ENCODE results near the gene LRRC4C.

Gene LRRC4C

DNA sequence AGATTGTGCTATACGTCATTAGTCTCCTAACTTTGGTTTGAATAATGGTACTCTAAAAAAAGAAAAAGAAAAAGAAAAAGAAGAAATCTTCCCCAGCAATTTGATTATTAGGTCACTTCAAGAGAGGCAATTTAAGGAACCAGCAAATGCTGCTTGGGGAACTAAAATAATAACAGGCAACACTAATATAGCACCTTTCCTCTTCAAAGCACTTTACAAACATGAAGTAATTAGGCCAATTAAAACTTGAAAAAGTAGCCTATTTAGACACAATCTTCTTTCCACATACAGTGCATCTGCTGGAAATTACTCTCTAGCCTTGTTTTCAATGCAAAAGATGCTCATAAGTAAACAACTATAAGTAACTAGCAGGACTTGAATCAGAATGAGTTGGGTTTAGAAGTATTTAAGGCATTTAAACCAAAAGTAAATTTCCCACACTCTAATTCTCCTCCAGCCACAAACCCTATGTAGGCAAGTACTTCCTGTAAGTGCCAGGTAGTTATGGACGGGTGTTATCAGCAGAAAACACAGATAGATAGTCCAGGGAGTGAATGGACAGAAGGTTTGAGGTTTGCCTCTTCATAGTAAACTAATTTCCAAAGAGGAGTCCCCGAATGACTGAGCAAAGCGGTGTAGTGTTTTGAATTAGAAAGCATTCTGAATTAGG lies 44.5 kb downstream of the LRRC4C start:
- DNase-seq = no peak

DNA sequence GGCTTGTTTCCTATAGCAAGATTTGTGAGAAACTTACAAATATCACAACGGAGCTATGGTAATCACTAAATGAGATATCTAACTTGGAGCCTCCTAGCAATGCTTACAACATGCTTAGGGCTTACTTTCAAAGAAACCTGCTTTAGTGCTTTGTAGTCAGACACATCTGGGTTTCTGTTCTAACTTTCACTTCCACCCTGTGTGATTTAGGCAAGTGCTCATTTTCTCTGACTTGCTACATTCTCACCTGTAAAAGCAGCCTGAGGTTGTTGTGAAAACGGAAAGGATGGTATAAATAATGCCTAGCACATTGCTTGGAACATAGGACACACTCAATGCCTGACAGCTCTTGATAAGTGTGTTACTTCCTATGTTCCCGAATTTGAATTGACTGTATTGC lies 45.6 kb downstream of the LRRC4C start:
- DNase-seq = no peak

DNA sequence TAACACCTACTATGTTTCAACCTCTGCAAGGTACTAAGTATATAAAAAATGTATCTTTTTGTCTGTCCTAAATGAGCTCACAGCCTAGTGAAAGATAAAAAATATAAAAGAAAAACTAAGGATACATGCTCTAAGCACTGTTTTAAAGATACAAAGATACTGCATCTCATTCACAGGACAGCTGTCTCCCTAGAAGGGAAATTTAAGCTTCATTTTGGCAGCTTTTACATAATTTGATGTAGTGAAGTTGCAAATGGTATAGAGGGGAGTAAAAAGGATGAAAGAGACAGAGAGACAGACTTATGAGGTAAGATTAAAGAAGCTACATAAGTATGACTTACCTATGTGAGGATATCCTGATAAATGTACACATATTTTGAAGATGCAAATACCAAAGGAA lies 53.6 kb downstream of the LRRC4C start:
- DNase-seq = no peak

DNA sequence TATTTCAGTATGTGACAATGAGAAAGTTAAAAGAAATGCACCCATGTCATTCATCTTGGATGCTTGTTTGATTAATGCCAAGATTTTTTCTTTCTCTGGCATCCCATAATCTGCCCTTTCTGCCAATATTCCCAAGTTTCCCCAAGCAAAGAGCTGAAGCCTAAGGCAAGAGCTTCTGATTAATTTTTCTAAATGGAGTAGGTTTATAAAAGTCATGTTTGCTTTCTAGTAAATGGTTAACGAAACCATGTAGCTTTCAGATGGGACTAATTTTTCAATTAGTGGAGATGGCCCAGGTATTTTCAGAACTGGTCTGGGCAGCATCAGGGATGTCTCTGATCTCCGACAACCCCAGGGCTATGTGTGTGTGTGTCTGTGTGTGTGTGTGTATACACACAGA lies 55.3 kb downstream of the LRRC4C start:
- DNase-seq = no peak

DNA sequence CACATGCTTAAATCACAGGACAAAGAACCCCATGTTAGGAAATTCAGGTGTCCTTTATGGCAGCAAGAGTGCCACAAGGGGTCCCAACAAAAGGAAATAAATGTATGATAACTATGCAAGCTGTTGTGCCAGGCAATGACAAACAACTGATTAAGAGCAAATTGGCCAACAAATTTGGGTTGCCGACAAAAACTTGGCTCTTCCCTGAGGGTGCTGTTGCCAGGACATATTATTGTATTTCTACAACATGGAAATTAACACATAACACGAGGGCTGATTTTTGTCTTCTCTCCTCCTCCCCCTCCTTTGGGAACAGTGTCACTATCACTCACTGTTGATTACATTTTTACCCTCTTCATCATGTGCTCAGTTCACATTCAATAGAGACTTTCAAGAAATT lies 56.0 kb downstream of the LRRC4C start:
- DNase-seq = no peak

DNA sequence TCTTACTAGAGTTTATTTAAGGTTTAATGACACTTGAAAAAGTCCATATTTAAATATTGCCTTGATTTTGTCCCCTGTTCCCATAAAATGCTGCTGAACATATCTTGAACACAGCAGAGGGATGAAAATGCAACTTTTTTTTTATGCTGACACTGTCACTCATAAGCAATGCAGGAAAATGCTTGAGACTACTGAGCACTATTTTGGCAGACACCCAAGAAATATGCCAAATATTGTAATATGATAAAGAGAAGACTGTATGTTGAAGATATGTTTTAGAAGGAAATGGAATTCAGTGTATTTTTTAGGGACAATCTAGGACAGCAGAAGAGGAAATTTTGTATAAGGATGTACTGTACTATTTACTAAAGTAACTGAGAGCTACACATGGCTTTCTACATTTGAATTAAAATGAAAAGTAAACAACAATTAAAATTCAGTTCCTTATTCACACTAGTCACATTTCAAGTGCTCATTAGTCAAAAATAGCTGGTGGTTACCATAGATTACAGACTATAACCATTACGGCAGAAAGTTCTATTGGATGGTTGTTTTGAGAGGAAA lies 58.6 kb downstream of the LRRC4C start:
- no peak for DNase-seq

DNA sequence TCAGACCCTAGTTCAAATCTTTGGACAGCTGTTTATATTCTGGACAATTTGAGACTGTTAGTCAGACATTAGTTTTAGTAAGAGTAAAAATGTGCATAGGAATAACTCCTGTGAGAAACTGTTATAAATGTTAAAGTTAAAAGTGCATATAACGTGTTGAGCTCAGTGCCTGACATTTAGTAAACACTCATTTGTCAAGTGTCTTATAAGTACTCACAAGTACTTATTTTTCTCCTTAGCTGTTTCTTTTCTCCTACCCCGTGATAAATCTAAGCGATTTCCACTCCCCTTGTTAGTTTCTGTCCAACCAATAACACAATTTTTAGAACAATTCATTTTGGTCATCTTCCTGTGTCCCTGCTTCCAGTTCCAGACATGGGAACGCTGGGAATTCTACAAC lies 59.3 kb downstream of the LRRC4C start:
- no peak for DNase-seq

DNA sequence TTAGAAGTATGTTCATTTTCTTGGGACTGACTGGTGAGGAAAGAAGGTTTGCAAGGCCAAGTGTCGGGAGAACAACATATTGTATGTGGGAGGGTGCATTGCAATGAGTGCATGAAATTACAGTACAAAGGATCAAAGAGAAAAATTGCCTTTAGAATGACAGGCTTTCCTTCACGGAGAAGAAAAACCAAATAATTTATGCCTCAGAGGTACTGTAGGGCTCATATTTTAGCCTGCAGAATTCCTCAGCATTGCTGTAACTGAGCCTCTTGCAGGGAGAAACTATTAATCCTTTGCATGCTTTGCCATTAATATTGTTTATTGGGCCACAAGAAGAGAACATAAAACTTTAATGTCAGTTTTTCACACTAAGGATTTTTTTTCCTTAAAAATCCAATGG lies 60.1 kb downstream of the LRRC4C start:
- DNase-seq = no peak

DNA sequence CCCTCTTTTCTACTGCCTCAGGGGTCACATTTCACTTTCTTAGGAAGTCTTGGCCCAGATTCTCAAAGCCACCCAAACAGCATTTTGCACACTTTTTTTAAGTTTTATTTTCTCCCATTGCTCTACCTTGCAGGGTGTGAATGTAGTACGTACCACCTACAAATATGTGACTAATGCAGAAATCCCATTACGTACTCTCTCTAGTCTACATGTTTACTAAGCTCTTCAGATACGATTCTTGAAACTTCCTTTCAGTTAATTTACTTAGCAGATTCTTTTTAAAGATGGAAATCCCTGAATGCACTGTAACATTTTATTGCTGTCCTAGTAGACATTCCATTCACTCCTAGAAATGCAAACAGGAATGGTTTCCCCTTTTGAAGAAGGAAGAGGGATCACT lies 61.3 kb downstream of the LRRC4C start:
- DNase-seq = no peak

DNA sequence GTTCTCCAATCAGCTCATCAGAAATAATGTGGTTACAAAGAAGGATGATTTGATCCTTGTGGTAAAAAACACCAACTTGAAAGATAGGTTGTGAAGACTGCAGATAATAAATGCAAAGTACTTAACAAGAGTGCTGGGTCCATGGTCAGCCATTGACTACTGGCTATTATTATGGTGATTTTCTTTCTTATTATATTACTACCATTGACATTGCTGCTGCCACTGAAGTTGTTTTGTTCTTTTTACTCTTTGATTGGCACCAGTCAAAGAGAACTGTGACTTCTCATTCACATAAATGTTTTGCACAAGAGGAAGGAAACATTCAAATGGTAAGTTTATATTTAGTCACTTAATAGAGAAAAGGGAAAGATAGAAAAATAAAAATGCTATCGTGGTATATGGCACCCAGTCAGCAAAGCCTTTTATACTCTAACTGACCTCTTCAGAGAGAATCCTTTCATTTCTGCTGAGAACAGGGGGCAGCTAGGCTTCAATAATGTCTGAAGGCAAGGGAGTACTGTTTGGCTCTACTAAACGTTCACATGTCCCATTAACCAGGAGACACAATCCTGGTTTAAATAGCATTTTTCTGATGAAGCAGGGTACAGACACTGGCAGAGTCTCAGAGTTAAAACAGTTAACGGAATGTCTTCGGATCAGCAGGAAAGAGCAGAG lies 64.8 kb downstream of the LRRC4C start:
- no peak for DNase-seq

DNA sequence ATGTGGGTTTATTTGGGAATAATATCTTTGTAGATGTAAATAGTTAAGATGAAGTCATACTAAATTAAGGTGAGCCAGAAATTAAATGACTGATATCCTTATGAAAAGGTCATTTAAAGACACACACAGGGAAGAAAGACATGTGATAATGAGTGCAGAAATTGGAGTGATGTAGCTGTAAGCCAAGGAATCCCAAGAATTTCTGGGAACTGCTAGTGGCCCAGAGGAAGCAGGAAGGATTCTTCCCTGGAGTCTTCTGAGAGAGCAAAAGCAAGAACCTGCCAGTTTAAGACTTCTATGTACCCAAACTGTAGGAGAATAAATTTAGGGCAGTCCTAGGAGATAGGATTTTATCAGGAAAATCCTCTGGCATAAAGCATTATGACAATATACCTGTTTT lies 66.9 kb downstream of the LRRC4C start:
- no peak for DNase-seq

DNA sequence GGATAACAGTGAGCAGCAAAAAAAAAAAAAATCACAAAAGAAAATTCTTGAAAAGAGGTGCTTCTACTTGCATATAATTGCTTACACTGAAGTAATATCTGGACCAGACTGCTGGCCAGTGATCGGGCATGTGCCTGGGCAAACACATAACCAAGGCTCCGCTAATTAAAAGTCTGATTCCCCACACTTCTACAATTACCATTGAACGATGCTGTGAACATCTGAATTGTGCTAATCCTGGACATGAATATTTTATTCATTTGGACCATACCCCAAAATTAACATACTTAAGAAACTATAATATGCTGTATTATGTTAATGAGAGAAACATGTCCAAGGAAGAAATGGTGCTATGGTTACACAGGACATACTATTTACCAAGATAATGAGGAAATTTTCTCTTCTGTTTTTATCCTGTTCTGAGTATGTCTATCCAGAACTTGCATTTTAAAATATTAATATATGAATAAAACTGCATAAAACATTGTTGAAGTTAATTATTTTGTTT lies 69.8 kb downstream of the LRRC4C start:
- DNase-seq = no peak

DNA sequence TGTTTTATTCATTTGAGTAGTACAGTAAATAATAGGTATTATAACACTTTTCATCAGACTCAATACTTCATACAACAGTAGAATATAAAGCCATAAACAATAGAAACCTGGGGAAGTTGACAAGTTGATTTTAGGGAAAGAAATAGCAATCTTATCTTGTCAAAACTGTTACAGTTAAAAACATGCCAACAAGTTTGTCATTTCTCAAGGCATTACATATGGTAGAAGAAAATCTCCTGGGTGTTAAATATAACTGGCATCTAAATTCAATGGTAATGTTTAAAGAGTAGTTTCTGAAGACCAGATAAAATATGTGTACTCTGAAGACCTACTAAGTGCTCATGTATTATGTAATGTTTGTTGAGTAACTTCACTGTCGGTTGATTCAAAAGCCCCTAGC lies 75.1 kb downstream of the LRRC4C start:
- DNase-seq = no peak

DNA sequence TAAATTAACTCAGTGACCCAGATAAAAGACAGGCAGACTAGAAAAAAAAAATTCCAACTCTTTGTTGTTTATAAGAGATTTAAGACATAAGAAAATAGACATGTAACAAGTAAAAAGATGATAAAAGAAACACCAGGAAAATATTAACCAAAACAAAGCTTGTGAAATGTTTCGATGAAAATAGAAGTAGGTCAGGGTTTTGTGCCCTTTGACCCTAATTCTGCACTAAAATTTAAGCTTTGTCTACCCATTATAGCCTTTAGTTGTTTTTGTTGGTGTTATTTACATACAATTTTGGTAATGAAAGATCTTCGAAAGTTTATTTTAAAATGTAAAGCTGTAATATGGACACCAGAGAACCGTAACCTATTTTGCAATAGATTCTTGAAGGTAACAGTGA lies 75.7 kb downstream of the LRRC4C start:
- DNase-seq = no peak

DNA sequence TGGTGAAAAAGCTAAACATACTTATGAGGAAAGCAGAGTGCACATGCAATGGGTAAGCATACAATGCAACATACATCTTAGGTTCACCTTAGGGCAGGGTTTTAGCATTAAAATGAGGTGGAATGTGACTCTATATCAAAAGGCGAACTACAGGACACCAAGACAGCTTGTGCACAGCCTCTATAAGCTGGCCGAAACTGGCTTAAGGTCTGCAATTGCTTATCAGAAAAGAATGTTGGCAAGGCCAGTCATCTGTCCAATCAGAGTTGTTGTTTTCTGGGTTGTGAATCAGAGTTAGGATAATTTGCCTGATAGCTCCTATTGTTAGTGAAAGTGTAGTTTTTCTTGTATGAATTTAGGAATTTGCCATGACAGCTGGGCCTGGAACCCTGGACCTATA lies 76.5 kb downstream of the LRRC4C start:
- no peak for DNase-seq

DNA sequence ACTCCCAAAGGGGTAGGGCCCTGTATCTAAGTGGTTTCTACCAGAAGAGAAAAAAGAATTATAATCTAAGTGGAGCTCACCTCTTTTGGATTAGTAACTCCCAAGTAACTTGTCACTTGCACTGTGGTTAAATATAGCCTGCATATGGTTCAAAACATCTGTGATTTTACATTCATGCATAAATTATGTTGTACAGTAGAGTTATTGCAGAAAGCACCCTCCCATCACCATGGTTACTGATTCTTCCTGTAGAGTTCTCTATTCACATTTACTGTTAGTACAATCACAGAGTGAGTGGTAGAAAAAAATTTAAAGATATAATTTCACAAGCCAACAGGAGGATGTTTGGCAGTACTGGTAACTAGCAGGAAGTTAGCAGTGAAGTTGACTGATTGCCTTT lies 80.4 kb downstream of the LRRC4C start:
- DNase-seq = no peak

DNA sequence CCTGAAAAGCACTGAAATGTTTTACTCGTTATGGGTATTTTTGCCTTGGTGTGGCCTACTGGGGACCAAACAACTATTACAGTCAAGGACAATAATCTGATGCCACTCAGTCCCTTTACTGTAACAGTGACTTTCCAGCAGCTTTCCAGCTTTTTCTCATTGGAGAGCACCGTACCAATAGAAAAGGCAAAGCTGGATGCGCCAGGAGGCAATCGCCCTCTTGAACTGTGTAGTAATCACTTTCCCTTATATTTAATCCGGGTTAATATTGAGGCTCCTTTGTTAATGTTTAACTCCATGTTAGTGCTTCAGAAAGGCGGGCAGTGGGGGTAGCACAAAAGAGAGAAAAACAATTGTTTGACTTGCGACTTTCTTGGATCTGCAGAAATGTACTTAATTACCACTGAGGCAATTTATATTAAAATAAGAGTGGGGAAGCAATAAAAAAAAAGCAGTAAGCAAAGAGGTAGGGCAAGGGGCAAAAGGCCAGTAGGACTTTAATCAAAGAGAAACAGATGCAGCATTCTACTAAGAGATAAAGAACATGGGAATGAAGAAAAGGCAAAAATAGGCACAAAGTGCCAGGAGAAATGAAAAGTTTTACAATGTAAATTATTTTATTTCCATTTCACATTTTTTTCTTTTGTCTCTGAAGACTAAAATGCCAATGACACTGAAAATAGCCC lies 81.6 kb downstream of the LRRC4C start:
- DNase-seq = no peak

DNA sequence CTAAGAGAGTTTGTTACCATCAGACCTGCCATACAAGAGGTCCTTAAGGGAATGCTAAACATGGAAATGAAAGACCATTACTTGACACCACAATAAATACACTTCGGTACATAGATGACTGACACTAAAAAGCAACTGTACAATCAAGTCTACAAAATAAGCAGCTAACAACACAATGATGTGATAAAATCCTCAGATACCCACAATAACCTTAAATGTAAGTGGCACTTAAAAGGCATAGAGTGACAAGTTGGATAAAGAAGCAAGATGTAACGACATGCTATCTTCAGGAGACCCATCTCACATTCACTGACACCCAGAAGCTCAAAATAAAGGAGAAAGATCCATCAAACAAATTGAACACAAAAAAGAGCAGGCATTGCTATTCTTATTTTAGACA lies 107.6 kb downstream of the LRRC4C start:
- DNase-seq = no peak

DNA sequence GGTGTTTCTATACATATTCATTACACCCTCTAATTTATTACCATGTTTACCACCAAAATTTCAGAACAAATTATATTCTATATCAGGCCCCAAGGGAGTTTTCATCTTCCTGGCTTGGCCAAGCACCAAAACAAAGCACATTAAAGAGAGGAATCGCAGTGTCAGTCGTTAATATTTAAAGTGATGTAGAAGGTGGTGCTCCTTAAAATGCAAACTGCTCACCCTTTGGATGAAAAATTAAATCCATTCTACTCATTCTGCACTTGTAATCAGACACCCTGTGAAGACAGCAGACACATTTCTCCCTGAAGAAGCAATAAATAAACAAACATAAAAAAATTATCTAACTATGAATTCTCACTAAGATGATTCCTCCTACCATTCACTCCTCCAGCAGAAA lies 113.4 kb downstream of the LRRC4C start:
- no peak for DNase-seq

DNA sequence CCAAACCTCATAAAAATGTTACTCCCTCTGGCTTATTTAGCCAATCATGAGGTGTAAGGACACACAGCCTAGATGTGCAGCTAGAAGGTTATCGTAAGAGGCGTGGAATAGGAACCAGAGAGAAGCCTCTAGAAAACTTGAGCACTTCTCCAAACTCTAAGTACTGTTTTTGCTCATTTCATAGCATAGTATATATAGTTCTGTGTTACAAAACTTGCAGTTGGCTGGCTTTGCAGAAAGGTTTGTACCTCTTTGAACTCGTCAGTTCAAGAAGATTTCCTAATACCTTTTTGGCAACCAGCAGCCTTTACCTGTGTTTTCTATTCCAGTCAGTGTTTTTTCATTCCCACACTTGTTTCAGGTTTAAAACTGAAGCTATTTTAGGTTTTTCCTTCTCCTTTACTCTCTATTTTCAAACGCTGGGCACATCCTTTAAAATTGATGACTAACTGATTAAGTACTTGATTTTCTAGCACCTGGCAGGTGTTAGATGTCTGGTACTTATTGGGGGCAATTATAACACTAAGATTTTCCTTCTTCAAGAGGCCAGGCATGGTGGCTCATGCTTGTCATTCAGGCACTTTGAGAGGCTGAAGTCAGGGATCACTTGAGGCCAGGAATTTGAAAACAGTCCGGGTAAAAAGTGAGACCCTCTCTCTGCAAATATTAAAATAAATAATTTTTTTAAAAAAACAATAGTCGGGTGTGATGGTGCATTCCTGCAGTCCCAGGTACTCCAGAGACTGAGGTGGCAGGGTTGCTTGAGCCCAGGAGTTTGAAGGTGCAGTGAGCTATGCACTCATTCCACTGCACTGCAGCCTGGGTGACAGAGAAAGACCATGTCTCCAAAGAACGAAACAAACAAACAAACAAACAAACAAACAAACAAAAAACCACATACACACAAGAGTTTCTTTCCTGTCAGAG lies 125.2 kb downstream of the LRRC4C start:
- DNase-seq = no peak

DNA sequence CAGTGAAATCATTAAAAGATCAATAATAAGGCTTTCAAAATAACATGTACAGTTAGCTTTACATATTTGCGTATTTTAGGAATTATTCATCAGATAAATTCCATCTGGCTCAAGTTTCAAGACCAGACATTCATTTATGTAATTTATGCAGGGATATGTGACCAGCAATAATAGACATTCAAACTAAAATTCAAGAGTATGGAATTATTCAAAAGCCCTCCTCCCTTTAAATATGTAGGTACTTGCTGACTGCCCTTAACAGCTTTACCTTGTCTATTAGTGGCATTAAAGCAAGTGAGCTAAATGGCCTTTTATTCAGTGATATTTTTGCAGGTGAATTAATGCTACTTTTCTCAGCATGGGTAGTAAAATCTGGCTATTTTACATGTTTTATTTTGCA lies 126.1 kb downstream of the LRRC4C start:
- DNase-seq = no peak

DNA sequence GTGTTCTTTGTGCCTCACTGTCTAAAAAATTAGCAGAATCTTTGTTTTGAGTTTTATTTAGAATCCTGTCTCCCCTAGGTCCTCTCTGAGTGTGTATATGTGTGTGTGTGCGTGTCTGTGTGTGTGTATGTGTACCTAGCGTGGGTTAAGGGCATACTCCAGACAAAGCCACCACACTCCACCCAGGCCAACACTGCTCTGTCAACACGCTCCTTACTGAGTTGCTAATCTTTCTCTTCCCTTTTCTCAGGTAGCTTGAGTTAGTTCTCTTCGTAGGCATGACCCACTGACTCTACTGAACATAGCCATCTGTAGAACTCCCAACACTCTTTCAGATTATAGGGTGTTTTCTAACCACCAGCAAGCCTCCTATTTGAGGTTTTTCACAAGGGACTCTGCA lies 131.1 kb downstream of the LRRC4C start:
- DNase-seq = no peak

DNA sequence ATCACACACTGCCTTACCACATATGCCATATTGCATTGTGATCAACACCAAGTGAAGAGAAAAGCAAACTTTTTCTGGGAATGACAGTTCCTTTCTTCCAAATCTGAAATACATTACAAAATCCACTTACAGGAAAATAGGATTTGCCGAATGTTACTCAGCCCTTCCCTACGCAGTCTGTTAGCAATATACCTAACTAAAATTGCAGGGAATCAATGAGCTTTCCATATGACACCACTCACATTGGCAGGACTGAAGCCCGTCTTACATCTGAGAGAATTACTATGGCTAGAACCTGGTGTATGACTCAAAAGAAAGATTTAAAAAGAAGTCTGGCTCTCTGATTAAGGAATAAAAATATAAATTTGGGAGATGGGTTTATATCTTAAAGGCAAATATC lies 136.0 kb downstream of the LRRC4C start:
- DNase-seq = no peak

Measured in right forelimb (tissue), 1 donor.